NB4 (cell line): ENCODE data around the gene NFIX.

Experiments used
- DNase-seq: peaks from one replicate; pipeline ENCODE4 v3.0.0; 2010; ENCODE audit warnings: low read depth
- H3K4me3 ChIP-seq: one replicate; pipeline ENCODE4 v1.5.1; 2011; ENCODE audit warnings: mild to moderate bottlenecking, low read depth, low read length, moderate library complexity
- CTCF ChIP-seq: IDR thresholded peaks from one replicate; pipeline ENCODE4 v1.5.1; 2012; ENCODE audit warnings: low read depth, low read length
- MAX ChIP-seq: IDR thresholded peaks from 2 replicates; pipeline ENCODE4 v1.6.1; 2011; ENCODE audit warnings: low read depth, low read length
- MYC ChIP-seq: IDR thresholded peaks from 2 replicates; pipeline ENCODE4 v1.6.1; 2011; ENCODE audit warnings: low read depth, low read length
- POLR2A ChIP-seq: IDR thresholded peaks from 2 replicates; pipeline ENCODE4 v1.6.1; 2011; ENCODE audit warnings: mild to moderate bottlenecking; ENCODE audit not compliant: insufficient read length; ENCODE audit errors: extremely low read depth

NFIX gene

DNA sequence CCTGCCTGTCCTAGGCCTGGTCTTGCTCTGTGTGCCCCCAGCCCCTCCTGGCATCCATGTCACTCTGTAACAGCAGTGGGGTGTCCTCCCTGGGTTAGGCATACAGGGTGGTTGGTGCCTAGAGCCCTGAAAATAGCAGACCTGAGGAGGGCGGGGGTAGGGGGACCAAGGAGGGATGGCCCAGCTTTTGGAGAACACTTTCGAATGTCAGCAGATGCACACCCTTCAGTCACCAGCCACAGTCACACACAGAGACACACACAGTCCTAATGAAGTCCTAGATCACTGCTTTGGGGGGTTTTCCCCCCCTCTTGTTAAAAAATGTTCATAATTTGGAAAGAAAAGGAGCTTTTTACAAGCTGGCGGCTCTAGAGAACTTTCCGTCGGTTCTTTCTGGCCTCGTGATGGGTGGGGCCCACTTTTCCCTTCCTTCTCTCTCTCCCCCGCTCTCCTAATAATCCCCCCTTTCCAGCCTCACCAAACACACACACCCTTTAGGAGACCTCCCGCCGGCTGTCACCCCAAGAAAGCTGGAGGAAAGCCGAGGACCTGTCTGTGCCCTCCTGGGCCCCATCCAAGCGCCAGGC, 59.4 kb downstream of the NFIX start:
- no peak for DNase-seq
- TF ChIP-seq MYC: no peak
- TF ChIP-seq CTCF: no peak
- TF ChIP-seq MAX: no peak
- TF ChIP-seq POLR2A: no peak
- no peak overlapping the region for H3K4me3 ChIP-seq

GRCh38 chr19:13055213-13056051, 60.2 kb downstream of the NFIX start:
- no peak for DNase-seq
- TF ChIP-seq CTCF (no peak), MYC (no peak), MAX (no peak), POLR2A (no peak)
- no peak overlapping the region for H3K4me3 ChIP-seq

DNA sequence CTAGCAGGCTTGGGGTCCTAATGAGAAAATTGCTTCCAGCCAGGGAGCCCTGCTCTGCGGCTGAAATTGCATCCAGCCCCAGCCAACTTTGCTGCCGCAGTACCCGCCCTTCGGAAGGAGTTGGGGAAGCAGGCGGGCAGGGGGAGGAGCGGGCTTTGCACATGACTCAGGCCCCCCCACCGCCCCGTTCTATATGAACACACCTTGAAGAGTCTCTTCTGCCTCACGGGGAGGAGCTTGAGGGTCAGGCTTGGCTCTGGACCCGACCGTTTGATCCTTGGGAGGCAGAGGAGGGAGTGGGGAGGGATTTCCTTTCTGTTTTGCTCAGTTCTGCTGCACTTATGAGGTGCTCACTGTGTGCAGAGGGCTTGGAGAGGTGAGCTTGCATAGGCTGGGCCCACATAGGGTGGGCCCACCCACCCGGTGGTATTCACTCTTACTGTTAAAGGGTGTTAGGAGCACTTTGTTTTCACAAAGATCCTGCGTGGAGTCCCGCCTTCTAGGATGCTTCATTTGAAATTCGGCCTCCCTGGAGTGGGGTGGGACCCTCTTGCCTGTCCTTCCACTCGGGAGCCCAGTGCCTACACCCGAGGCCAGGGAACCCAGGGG, 60.9 kb downstream of the NFIX start:
- H3K4me3 ChIP-seq: no peak overlapping the region
- TF ChIP-seq MAX: no peak
- TF ChIP-seq POLR2A: no peak
- no peak for TF ChIP-seq MYC
- no peak for TF ChIP-seq CTCF
- no peak for DNase-seq

DNA sequence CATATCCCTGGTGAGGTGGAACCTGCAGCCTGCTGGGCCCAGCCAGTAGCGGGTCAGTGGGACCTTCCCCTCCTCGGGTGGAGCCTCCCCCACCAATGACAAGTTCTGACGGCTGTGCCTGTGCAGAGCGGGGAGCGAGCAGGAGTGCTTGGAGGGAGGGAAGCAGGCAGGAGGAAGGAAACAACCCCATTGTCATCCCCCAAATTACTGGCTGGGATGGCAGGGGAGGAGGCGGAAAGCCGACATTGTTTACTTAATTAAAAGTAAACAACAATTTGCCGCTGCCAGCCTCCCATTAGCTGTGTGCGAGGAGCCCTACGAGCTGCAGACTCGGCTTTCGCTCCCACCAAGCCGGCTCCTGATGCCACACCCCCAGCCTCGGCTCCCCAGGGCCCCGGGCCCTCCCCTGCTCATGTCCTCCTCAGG, 61.9 kb downstream of the NFIX start:
- TF ChIP-seq CTCF: no peak
- TF ChIP-seq MAX: no peak
- no peak for TF ChIP-seq MYC
- no peak for TF ChIP-seq POLR2A
- no peak overlapping the region for H3K4me3 ChIP-seq
- no peak for DNase-seq

DNA sequence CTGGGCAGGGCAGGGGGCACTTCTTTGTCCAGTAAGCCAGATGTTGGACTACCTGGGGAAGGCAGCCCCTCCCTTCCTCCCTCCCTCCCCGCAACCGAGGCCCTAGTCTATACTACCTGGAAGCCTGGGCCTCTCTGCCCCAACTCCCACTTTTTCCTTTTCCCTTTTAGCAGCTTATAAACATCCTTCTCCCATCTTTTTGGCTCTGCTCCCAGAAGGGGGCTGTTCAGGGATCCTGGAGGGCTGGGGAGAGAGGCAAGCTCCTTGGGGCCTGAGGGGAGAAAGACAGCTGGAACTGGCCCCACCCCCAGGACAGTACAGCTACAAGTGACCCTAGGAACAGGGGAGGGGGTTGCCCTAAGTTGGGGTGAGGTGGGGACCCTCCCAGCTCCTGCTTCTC, 62.5 kb downstream of the NFIX start:
- TF ChIP-seq MAX (no peak), POLR2A (no peak), CTCF (no peak), MYC (no peak)
- DNase-seq: no peak
- no peak overlapping the region for H3K4me3 ChIP-seq
